Activated T-cell treated with anti-CD3 and anti-CD28 coated beads, Interleukin-2, amount 50 U/mL, for 48 hours (primary cell): ENCODE results near the gene ALDH3B2.
"Not testable (repeated sequence)": the region's sequence is repeated elsewhere in the genome, so short reads cannot be mapped to it uniquely, and the experiment has no call there.

Source experiments
- DNase-seq, 2 experiments: peaks; one replicate each; pipeline ENCODE4 v3.0.0-alpha.2; 2020

The ALDH3B2 gene

GRCh38 chr11:67660752-67661151 lies 13.7 kb downstream of the ALDH3B2 start:
- DNase-seq: not testable (repeated sequence)

- peak in 1 of 2 experiments; percentile 5 for DNase-seq
Measured at GRCh38 chr11:67659651-67660165, 14.7 kb downstream of the ALDH3B2 start.

- no peak for DNase-seq
Measured at GRCh38 chr11:67657300-67657699, 17.1 kb downstream of the ALDH3B2 start.

DNA sequence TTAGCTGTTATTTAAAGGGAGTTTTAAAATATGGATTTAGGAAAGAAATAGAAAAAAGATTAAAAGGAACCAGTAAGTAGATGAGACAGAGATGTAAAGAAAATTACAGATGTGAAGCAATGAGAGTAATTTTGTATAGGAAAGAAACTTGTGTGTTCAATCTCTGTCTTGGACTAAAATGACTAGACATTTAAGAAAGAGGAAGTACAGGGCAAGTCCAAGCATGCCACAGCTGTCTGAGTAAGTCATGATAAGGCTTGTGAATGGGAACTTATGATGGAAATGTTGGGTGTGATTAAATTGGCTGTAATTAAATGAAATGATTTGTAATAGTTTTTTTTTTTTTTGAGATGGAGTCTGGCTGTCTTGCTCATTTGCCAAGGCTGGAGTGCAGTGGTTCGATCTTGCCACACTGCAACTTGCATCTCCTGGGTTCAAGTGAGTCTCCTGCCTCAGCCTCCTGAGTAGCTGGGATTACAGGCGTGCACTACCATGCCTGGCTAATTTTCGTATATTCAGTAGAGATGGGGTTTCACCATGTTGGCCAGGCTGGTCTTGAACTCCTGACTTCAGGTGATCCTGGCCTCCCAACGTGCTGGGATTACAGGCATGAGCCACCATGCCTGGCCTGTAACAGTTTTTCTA lies 18.0 kb downstream of the ALDH3B2 start:
- DNase-seq: peak in 1 of 2 experiments; percentile 7

DNA sequence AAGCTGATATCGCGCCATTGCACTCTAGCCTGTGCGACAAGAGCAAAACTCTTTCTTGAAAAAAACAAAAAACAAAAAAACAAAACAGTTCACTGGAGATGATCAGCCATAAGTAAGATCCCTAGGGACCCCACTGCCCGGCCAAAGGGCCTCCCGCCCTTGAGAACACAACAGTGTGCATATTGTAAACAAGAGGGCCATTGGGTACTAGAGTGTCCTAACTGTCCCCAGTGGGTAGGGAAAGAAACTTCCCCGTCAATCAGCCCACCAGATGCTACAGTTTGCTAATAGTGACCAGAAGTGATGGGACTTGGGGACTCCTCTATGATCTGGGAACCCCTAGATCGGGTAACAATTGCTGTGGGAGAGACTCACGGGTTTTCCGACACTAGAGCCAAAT lies 20.2 kb downstream of the ALDH3B2 start:
- DNase-seq: no peak

GRCh38 chr11:67652965-67653845 lies 21.2 kb downstream of the ALDH3B2 start:
- DNase-seq: no peak

- DNase-seq: no peak
Measured at GRCh38 chr11:67651976-67652781, 22.2 kb downstream of the ALDH3B2 start.

- DNase-seq: no peak
Measured at GRCh38 chr11:67649634-67650510, 24.6 kb downstream of the ALDH3B2 start.

DNA sequence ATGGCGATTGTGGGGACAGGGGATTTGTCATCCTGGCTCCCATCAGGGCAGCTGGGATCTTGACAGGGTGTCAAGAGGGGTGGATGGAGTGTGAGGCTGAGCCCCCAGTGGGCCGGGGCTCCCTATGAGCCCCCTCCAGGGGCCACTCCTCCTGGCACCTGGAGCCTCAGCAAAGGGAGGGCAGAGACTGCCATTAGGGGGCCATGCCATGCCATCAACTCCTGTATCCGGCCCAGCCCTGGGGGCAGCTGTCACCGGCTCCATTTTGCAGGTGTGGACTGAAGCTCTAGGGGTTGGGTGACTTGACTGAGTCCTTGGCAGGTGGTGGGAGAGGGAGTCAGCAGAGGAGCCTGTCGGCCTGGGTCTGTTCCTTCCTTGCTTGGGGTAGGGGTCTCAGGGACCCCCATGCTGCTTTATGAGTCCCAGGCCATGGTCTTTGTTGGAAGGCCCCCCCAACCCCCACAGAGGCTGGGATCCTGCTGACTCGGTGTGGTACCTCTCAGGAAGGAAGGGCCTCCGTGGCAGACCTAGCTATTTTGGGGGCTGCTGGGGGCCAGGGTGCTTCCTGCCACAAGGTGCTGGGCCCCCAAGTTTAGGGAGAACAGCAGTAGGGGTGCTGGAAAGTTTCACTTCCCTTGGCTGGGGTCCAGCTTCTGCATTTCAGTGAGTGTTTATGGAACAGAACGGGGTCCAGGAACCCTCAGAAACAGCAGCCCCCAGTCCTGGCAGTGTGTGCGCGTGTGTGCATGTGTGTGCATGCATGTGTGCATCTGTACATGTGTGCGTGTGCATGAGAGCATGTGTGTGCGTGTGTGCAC lies 25.4 kb downstream of the ALDH3B2 start:
- DNase-seq: no peak

GRCh38 chr11:67648140-67648795 lies 26.2 kb downstream of the ALDH3B2 start:
- DNase-seq: peak; percentile 61 to 72

- no peak for DNase-seq
Measured at GRCh38 chr11:67647471-67647870, 27.0 kb downstream of the ALDH3B2 start.

DNA sequence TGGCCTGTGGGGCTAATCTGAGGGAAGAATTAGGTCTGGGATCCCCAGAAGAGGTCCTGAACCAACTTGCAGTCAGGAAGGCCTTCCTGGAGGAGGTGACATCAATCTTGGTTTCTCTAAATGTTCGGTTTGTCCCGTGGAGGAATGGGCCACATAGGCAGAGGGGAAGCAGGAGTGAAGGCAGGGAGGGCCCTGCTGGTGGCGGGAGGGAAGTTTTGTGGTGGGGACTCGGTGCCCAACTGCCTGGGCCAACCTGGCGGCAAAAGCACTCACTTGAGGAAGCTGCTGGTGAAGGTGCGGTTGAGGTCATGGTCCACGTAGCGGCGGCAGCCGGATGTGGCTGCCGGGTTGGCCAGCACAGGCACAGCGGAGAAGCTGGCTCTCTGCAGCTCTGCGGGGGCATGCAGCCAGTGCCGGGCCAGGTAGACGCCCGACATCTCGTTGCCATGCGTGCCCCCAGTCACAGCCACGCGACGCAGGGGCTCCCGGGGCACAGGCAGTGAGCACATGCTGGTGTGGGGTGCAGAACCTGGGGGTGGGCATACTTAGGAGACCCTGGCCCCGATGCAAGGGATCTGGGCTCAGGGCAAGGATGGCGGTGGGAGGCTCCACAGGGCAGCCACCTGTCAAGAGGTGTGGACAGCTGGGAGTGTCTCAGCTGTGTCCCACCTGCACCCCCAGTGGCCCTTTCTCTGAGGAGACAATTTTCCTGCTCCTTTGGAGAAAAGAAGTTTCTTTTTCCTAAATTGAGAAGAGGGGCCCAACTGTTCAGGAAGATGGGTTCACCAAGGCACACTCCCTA lies 27.7 kb downstream of the ALDH3B2 start:
- DNase-seq: peak; percentile 58 to 69

DNA sequence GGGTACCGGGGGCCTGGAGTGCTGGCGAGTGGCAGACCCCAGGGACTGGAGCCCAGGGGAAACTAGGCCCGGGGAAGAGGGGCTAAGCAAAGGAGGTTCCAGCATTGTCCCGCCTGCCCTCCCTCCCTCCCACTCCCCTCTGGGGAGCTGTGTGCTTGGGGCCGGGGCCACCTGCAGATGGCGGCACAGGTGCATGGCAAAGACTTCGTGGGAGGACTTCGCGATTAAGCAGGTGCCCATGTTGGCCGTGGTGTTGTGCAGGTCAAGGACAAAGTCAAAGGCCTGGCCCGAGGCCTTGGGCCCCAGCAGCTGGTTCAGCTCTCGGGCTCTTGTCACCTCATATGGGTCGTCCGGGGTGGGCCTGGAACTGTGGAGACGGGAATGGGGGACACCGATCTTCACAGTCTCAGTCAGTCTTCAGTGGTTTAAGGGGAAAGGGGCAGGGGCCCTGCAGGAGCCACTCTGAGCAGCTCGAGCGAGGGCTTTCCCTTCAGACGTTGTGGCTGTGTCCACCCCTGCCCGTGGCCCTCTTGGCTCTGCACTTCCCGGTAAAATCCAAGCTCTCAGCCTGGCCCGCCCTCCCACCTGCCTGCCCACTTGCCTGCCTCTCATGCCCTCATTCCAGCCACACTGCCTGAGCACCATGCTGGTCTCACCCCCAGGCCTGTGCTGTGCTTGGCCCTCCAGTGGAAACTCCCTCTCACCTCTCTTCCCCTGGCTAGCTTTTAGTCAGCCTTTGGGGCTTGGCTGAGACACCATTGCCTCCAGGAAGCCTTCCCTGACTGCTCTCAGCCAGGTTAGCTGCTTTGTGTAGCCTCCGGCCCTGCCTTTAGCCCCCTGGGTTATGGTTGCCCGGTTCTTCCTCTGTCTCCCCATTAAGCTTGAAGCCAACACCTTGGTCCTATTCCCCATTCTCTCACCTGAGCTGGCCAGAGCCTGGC lies 28.6 kb downstream of the ALDH3B2 start:
- no peak for DNase-seq

GRCh38 chr11:67644472-67645418 lies 29.7 kb downstream of the ALDH3B2 start:
- DNase-seq: no peak

DNA sequence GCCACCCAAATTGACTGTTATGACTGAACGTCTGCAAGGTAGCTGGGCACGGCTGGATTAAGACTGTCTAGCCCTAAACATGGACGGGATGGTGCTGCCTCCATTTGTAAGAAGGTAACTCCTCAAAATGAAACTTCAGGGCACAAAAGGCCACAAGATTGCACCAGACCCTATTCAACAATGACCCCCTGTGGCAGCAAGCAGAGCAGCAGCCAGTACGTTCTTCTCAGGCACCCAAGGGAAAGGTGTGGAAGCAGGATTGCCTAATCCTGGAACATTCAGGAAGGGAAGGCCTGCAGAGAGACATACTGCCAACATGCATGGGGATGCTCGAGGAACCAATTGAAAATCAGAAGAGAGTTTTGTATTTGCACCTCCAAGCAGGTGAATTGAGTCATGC lies 30.4 kb downstream of the ALDH3B2 start:
- DNase-seq: no peak

GRCh38 chr11:67642173-67643120 lies 32.0 kb downstream of the ALDH3B2 start:
- DNase-seq: no peak
